NCI-H2196 treated with DMSO at 0.1 percent for 48 hours (cell line): ENCODE results near the gene NUP62CL.
"Not testable (repeated sequence)": the region's sequence is repeated elsewhere in the genome, so short reads cannot be mapped to it uniquely, and the experiment has no call there.

Experiments
- DNase-seq: peaks from one replicate; lab custom pipeline; 2025; ENCODE audit not compliant: unreplicated experiment; lab: John Stamatoyannopoulos, UW

Gene NUP62CL, protein sequence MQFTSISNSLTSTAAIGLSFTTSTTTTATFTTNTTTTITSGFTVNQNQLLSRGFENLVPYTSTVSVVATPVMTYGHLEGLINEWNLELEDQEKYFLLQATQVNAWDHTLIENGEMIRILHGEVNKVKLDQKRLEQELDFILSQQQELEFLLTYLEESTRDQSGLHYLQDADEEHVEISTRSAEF

DNA sequence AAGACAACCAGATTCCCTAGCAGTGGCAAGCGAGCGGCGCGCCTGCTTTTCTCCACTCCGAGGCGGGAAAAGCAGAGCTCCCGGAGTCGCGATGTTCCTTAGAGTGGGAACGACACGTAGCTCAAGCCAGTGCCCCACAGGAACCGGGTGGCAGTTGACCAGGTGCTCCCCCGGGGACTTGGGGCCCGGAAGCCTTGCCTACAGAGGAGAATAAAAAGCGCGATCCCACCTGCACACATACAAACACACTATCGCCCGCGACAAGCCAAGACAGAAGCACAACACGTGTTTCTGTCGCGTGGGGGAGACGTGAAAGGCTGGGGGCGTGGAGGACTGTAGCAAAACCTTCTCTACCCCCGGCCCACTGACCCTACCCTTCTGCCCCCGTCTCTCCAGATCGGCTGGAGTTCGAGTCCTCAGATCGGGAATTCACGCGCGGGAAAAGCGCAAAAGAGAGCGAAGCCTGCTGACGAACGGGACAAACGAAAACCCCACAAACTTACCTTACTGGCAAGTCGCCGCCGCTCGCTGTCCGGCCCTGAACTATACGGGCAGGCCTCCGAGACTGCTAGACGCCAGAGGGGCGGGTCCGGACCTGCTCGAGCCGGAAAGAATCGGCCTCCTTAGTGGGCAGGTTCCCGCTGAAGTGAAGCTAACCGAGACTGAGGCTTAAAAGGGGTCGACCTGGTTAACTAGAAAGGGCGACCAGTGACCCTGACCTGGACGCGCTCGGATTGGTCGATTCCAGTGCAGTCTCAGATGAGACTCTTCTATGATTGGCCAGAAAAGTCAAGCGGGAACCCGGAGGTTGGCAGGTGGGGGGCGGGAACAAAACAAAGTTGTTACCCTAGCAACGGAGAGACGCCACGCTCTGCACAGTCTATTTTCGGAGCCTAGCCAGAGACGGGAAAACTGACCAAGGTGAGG is at the start of gene NUP62CL, which contains the start of gene DNAAF6:
TSS of gene NUP62CL (minus strand) at position 664 of the 927 bp plus-strand sequence. CDS start 31,287 bp downstream, outside the sequence.
TSS of gene DNAAF6 (plus strand) at position 842 of the 927 bp plus-strand sequence. CDS start 6,265 bp downstream, outside the sequence.
- DNase-seq = peak; percentile 62

DNA sequence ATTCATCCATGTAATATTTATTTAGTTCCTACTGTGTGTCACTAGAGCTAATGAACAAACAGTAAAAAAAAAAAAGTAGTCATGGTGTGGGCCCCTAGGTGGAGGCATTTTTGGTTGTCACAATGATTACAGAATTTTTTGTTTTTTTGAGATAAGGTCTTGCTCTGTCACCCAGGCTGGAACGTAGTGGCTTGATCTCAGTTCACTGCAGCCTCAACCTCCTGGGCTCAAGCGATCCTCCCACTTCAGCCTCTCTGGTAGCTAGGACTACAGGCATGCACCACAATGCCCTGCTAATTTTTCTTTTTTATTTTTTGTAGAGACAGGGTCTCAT is 22.2 kb upstream of the NUP62CL start:
- DNase-seq = no peak

DNA sequence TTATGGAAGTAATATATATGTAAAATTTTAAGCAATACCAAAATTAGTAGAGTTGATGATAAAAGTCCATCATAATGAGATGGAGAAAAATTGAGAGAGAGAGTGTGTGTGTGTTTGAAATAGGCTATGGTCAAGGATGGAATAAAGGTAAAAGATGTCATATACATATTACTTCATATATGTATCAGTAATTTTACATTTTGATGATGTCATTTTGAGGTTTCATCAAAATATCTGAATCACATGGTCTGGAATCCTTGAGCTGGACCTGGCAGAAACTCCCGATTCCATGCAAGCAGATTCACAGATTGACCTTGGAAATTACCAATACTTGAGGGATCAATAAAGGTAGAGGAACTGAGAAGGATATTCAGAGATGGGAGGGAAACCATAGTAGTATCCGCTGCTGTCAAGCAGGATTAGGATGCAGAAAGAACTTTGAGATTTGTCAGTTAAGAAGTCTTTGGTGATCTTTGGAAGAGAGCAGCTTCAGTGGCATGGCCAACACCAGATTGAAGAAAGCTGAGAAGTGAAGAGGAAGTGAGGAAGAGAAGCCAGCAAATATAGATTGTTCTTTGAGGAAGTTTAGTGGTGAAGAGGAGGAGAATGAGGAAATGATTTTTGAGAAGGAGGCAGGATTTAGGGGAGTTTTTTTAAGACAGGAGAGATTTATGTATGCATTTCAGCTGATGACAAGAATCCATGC is 21.7 kb upstream of the NUP62CL start:
- DNase-seq = no peak

DNA sequence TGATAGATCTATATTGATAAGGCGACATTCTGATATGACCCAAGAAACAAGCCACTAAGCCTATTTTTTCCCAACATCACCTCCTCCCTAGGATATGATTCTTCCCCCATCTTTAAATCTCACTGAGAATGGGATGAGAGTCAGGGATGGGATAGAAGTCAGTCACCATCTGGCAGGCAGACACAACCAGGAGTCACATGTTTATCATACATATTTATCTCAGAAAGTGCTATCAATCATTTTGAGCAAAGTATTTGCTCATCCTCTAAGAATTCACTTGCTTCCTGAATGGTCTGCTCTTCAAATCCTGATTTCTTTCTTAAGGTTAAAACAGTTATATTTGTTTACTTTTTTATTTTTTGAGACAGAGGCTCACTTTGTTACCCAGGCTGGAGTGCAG is 20.5 kb upstream of the NUP62CL start:
- DNase-seq = no peak

DNA sequence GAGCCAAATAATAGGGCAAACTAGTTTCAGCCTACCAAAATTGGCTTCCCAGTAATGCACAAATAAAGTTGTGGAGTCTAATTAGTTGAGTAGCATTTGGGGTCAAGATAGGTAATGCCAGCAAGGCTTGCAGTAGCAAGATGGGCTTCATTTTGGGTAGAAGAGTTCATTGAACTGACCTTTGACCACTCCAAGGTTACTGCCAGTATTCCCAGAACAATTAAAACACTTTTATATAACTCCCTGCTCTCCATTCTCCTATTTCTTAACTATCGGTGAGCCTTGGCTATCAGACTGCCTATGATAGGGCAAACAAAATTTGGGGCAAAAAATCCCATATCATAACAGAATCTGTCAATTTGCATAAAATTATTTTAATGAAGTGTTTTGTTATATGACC is 7.2 kb upstream of the NUP62CL start:
- no peak for DNase-seq

DNA sequence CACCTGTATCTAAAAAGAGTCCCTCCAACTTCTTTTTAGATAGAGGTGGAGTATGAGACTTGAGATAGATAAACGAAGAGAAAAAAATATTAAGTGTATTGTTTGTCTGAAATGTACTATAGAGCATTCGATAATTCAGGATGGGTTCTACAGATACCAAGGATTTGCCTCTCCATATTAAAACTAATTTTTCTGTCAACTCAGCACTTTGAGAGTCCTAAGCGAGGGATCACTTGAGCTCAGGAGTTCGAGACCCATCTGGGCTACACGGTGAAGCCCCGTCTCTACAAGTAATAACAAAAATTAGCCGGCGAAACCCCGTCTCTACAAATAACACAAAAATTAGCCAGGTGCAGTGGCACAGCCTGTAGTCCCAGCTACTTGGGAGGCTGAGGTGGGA is 1.7 kb upstream of the NUP62CL start:
- no peak for DNase-seq

DNA sequence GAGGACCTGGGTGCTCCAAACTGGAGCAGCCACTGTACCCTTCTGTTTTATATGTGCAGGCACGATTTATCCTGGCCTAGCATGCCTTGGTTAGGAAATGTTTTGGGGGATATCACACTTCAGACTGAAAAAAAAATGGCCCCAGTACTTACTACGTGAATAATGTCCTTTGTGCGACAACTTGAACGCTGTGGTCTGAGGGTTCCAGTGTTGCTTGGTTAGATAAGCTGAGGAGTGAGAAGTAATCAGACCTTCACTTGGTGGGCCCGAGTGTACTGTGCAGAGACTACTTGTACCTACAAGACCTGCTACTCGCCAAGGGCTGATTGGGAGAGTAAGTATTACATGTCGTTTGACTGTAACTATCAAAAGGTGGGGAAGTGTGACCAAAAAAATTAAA is 856 bp upstream of the NUP62CL start:
- DNase-seq = no peak

DNA sequence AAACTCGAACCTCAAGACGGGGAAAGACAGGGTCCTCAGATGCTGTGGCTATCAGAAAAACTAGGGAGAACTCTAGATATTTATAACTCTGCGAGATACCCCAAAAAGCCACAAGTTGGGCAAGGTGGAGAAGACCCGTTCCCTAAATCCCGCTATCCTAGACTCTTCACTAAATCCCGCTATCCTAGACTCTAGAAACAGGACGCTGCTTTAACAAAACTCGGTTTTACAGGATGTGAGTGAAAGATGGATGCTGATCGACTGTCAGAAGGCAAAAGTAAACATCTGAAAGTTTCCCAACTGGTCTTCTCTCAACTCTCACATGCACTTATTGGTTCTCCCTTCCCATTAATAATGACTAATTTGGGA is 448 bp upstream of the NUP62CL start:
- DNase-seq = no peak

DNA sequence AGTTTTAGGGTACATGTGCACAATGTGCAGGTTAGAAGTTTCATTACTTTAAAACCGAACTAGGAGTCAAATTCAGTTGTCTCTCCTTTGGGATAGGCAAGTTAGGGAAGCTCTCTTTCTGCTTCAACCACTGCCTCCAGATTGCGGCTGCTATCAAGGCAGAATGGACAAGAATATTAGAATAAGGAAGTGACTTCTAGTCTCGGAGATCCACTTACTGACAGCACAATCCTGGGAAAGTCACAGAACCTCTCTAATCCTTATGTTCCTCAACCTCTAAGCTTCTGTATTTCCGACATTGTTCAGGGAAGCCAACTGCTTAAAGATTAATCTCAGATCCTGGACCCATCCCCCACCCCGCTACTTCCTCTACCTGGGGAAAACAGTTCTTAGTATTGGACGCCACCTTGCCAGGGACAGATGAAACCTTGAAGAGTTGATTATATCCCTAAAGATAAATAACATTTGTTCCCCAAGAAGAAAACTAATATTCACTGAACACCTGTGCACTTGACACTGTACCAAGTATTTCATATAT is 2.1 kb downstream of the NUP62CL start:
- no peak for DNase-seq

DNA sequence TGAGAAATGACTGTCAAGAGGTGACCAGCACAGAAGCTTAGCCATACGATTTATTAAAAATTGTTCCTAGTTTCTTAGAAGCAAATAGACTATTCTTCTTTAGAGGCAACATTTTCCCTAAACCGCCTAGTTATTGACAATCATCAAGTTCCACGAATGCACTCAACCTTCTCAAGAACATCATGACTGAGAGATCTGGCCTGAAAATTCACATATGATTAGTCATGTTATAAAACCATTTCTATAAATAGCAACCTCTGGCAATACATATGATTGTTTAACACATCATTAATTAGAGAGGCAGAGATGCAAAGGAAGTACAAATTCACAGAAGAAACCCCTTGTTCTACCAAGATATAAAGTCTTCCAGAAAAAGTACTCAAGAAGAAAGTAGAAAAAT is 6.7 kb downstream of the NUP62CL start:
- no peak for DNase-seq

DNA sequence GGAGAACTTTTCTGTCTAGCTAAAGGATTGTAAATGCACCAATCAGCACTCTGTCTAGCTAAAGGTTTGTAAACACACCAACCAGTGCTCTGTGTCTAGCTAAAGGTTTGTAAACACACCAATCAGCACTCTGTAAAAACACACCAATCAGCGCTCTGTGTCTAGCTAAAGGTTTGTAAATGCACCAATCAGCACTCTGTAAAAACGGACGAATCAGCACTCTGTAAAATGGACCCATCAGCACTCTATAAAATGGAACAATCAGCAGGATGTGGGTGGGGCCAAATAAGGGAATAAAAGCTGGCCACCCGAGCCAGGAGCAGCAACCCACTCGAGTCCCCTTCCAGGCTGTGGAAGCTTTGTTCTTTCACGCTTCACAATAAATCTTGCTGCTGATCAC is 8.2 kb downstream of the NUP62CL start:
- not testable (repeated sequence) for DNase-seq

DNA sequence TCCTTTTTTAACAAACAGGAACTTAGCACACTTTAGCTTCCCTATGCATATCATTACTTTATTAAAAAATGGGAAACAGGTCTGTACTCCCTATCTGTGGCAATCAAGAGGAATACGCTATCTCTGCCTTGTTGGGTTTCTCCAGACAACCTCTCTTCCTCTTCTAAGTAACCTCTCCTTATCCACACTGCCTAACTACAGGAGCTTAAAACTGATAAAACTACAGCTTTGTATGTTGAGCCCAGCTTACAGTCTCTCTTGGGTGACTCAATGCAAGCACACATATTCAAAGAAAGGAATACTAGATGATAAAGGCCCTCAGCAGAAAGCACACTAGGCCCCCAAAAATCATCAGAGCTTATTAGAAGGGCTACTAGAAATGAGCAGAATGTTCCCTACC is 8.9 kb downstream of the NUP62CL start:
- DNase-seq = no peak

DNA sequence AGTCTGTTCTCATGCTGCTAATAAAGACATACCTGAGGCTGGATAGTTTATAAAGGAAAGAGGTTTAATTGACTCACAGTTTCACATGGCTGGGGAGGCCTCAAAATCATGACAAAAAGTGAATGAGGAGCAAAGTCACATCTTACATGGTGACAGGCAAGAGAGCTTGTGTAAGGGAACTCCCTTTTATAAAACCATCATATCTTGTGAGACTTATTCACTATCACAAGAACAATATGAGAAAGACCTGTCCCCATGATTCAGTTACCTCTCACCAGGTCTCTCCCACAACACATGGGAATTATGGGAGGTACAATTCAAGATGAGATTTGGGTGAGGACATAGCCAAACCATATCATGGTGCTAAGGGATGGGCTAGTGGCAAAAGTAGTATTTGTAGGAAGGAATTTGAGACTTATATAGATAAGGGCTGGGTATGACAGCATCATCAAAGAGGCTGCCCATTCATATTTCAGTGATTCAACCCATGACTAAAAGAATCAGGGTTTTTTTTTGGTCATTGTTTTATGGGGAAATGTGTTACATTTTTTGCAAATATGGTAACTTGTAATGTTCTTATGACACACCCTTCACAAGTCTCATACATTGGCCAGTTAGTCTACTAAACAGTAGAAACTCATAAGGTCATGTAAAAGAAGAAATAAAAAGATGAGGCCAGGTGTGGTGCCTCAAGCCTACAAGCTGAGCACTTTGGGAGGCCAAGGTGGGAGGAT is 34.7 kb downstream of the NUP62CL start:
- DNase-seq = no peak

DNA sequence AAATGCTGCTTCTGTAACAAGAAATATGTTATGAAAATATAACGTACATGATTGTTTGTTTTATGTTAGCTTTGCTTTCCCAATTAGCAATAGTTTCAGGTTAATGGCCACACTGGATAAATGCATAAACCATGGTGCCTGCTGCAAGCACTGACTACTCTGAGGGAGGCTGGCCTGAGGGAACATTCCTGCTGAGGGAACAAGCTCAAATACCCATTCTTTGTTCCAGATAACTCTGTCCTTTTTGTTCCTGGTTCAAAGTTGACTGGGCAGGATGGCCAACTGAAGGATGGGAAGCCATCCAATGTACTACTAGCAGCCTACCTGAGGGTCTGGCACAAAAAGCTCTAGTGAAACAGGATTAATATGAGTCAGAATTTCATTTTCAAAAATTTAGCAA is 37.5 kb downstream of the NUP62CL start:
- no peak for DNase-seq

DNA sequence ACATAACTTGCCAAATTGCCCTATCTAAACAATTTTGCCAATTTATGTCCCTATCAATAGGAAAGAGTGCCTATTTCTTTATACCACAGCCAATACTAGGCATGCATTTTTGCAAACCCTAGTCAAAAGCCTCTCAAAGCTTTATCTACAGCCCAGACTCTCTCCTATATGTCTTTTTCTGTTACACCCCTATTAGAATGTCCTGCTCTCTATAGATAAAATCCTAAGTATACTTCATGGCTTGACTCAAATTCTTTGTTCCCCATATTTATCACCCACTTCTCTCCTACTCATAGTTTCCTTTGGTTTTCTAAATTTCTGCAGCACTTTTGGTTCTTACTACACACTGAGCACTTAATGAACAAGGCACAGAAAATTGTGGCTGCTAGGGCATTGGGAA is 38.0 kb downstream of the NUP62CL start:
- DNase-seq = no peak

DNA sequence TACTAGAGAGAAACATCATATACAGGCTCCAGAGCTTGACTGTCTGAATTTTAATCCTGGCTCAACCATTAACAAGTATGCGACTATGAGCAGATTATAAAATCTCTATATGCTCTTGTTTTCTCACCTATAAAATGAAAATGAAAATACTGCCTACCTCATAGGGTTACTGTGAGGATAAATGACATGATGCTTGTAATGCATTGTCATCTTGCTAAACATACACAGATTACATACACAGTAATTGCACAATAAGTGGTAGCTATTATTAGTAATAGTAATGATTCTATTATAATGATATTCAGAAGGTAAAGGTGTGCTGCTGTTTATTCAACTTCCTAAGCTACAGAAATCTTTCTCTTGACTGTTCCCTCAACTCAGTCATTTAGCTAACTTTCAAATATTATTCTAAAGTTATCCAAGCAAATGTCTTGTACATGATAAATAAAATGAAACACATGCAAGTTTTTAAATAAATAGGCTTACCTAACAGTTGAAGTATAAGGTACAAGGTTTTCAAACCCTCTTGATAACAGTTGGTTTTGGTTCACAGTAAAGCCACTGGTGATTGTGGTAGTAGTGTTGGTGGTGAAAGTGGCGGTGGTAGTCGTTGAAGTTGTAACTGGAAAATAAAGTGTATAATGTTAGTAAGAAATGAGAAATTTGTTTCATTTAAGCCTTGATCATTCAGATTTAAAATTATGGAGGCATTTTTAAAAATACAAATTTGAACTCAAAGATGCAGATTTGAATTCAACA is 38.9 kb downstream of the NUP62CL start:
- DNase-seq = no peak

DNA sequence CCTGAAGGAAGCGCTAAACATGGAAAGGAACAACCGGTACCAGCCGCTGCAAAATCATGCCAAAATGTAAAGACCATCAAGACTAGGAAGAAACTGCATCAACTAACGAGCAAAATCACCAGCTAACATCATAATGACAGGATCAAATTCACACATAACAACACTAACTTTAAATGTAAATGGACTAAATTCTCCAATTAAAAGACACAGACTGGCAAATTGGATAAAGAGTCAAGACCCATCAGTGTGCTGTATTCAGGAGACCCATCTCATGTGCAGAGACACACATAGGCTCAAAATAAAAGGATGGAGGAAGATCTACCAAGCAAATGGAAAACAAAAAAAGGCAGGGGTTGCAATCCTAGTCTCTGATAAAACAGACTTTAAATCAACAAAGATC is 48.6 kb downstream of the NUP62CL start:
- not testable (repeated sequence) for DNase-seq

DNA sequence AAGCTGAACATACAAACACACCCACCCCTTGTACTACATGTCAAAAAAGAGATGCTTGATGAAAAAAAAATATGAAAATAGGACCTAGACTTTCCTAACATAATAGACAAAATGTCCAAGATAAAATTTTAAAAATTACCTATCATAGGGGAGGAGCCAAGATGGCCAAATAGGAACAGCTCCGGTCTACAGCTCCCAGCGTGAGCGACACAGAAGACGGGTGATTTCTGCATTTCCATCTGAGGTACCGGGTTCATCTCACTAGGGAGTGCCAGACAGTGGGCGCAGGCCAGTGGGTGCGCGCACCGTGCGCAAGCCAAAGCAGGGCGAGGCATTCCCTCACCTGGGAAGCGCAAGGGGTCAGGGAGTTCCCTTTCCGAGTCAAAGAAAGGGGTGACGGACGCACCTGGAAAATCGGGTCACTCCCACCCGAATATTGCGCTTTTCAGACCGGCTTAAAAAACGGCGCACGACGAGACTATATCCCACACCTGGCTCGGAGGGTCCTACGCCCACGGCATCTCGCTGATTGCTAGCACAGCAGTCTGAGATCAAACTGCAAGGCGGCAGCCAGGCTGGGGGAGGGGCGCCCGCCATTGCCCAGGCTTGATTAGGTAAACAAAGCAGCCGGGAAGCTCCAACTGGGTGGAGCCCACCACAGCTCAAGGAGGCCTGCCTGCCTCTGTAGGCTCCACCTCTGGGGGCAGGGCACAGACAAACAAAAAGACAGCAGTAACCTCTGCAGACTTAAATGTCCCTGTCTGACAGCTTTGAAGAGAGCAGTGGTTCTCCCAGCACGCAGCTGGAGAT is 50.4 kb downstream of the NUP62CL start:
- not testable (repeated sequence) for DNase-seq
